Upper lobe of left lung (tissue), 6 donors: Measurements from ENCODE around the gene CAPN12. TPM values are rescaled to one million over a fixed set of nuclear protein-coding genes. Genes with fewer than 3 reads are reported as not detected.

Experiments
- ATAC-seq, 2 donors: fragments of 200-7000 bp; cut with Tn5 transposase; one replicate each; pipeline ENCODE4 v1.9.1; 2022; ENCODE audit warnings: mild to moderate bottlenecking in 2 of 2, moderate library complexity in 2 of 2; ENCODE audit not compliant: low FRiP score in 2 of 2
- DNase-seq, 2 donors: peaks; one replicate each; pipeline ENCODE4 v3.0.0-alpha.2; 2019 to 2020
- H3K27ac ChIP-seq, 4 donors: fragments of 200-600 bp; sonication (generic); one replicate each; pipeline ENCODE4 v1.5.1; 2016 to 2019
- H3K27me3 ChIP-seq, 4 donors: fragments of 200-600 bp; sonication (generic); one replicate each; pipeline ENCODE4 v1.5.1; 2017 to 2019
- H3K36me3 ChIP-seq, 4 donors: fragments of 200-600 bp; sonication (generic); one replicate each; pipeline ENCODE4 v1.5.1; 2016 to 2019
- H3K4me1 ChIP-seq, 4 donors: fragments of 200-600 bp; sonication (generic); one replicate each; pipeline ENCODE4 v1.5.1; 2018 to 2019
- H3K4me3 ChIP-seq, 4 donors: fragments of 200-600 bp; sonication (generic); one replicate each; pipeline ENCODE4 v1.5.1; 2017 to 2019; ENCODE audit warnings: mild to moderate bottlenecking in 2 of 4, moderate library complexity in 1 of 4
- H3K9me3 ChIP-seq, 4 donors: fragments of 200-600 bp; sonication (generic); one replicate each; pipeline ENCODE4 v1.5.1; 2018 to 2019
- EP300 ChIP-seq, 4 donors: sonication (generic); formaldehyde crosslinking; IDR thresholded peaks; one replicate each; pipeline ENCODE4 v1.5.1; 2017; ENCODE audit warnings: antibody characterized with exemption in 4 of 4, control low read depth in 2 of 4
- POLR2A ChIP-seq, 4 donors: fragments of 450-650 bp; IDR thresholded peaks; one replicate each; pipeline ENCODE4 v1.5.1; 2016 to 2017; ENCODE audit warnings: antibody characterized with exemption in 4 of 4, mild to moderate bottlenecking in 2 of 4
- POLR2AphosphoS5 ChIP-seq, 2 donors: sonication (generic); formaldehyde crosslinking; IDR thresholded peaks; one replicate each; pipeline ENCODE4 v1.5.1; 2017; ENCODE audit warnings: antibody characterized with exemption in 2 of 2
- WGBS, 2 donors: methylation state at CpG; one replicate each; pipeline ENCODE4 v1.1.5; 2017 to 2018; 5-methylcytosine and 5-hydroxymethylcytosine counted together
- total RNA-seq, 6 donors: library from RNA; depleted of rRNA in 4 of 6; stranded (reverse); fragments of >200 nt in 4 of 6; gene quantifications; one replicate each; pipeline versions ENCODE4 v1.1.0 to v1.2.1, GENCODE V29; 2016 to 2021
- TF ChIP-seq, protein P1 (sequence below), 6 experiments: fragments of 450-650 bp in 4 of 6; fragments of 200-600 bp in 2 of 6; sonication (generic) in 2 of 6; IDR thresholded peaks; one replicate each; pipeline ENCODE4 v1.5.1; 2016 to 2019; ENCODE audit warnings: antibody characterized with exemption in 6 of 6
- donor health status: DM: no; HTN: no; CAD: no; lungs with moderate emphysema.
- donor health status: DM: no; HTN: yes; CAD: no; lungs with severe emphysema.

The CAPN12 gene
- total RNA-seq, 6 donors from 2014 or later: 5.2 to 93.2 (median 11.1) TPM

DNA sequence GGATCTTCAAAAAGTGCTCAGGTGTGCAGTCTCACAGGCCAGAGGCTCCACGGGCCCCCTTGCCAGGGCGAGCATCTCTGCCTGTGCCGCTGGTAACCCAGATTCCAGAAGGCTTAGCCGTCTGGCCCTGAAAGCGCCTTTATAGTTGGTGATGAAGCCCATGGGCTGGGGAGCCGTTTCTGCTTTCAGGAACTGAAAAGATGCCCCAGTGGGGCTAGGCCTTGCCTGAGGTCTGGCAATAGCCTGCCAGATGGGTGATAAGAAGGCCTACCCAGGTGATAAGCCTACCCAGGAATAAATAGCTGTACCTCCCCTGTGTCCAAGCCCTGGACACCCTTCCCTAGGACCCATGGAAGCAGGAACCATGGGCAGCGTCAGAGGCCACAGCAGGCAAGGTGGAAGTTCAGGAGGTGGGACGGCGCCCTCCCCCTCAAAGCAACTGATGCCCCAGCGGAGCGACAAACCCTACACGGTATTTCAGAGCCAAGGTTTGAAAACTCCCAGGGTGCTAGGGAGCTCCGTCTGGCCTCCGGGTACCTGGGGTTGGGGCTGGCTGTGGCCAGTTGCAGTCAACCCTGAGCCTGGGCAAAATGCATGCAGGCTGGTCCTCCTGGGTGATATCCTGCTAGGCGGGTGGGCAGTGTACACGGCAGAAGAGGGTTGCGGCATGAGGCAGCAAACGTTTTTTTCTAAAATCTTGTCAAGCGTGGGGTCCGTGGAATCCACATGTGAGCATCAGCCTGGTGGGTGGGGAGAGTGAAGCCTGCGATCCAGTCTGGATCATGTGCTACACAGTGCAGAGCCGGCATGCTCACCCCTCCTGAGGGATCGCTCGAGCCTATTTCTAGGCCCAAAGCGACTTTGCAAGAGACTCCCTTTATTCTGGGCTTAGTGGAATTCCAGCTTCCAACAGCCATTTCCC lies 51.6 kb downstream of the CAPN12 start:
- Histone ChIP-seq H3K4me1 (peaks cover 80 to 100% (median 86%) of the 10 kb centered on the region in 4 donors), H3K9me3 (no peaks in the 10 kb centered on the region), H3K36me3 (peaks cover 0 to 50% (median 11%) of the 10 kb centered on the region in 4 donors), H3K27me3 (no peaks in the 10 kb centered on the region), H3K27ac (peak overlapping the region; percentile 66 to 93 (median 87)), H3K4me3 (no peak overlapping the region)
- no peak for DNase-seq
- 59 to 69% methylated on average over 14 to 25 of the region's 25 CpGs for WGBS, 2 donors
- no peak for ATAC-seq
- TF ChIP-seq POLR2A (IDR thresholded peaks at IDR 0.05) (no peak), POLR2AphosphoS5 (IDR thresholded peaks at IDR 0.05) (no peak), EP300 (IDR thresholded peaks at IDR 0.05) (no peak)
- TF ChIP-seq, protein P1, sequence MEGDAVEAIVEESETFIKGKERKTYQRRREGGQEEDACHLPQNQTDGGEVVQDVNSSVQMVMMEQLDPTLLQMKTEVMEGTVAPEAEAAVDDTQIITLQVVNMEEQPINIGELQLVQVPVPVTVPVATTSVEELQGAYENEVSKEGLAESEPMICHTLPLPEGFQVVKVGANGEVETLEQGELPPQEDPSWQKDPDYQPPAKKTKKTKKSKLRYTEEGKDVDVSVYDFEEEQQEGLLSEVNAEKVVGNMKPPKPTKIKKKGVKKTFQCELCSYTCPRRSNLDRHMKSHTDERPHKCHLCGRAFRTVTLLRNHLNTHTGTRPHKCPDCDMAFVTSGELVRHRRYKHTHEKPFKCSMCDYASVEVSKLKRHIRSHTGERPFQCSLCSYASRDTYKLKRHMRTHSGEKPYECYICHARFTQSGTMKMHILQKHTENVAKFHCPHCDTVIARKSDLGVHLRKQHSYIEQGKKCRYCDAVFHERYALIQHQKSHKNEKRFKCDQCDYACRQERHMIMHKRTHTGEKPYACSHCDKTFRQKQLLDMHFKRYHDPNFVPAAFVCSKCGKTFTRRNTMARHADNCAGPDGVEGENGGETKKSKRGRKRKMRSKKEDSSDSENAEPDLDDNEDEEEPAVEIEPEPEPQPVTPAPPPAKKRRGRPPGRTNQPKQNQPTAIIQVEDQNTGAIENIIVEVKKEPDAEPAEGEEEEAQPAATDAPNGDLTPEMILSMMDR (IDR thresholded peaks at IDR 0.05): no peak

DNA sequence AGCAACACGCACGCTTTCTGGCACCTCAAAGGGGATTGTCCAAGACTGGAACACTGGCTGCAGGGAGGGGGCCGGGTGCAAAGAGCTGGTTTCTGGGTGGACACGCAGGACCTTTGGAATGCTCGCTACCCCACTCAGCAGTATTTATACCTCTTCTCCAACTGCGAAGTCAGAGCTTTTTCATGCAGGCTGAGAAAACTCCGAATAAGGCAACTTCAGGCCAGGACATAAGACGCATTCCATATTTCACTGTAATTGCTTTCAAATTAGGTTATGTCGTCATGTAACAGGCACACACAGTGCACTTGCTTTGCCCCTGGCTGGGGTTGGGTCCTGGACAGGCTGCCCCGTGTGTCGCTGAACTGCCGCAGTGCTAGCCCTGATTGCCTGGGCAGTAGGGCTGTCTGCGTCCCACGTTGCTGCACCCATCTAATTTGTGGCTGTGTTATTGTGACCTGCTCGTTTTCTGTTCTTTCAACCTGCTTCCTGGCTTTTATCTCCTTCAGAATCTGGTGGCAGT lies 52.3 kb downstream of the CAPN12 start:
- Histone ChIP-seq H3K36me3 (peaks cover 0 to 43% (median 9%) of the 10 kb centered on the region in 4 donors), H3K27ac (peak overlapping the region; percentile 66 to 93 (median 87)), H3K4me1 (peaks cover 80 to 98% (median 87%) of the 10 kb centered on the region in 4 donors), H3K27me3 (no peaks in the 10 kb centered on the region), H3K4me3 (no peak overlapping the region), H3K9me3 (no peaks in the 10 kb centered on the region)
- WGBS, 2 donors: 55 to 71% methylated on average over 13 to 15 of the region's 15 CpGs
- DNase-seq (no peak), ATAC-seq (peak; percentile 62 to 70)
- TF ChIP-seq POLR2AphosphoS5 (IDR thresholded peaks at IDR 0.05): peak in 1 of 2 donors; percentile 62
- TF ChIP-seq POLR2A (IDR thresholded peaks at IDR 0.05): no peak
- TF ChIP-seq EP300 (IDR thresholded peaks at IDR 0.05): peak in 1 of 4 donors; percentile 32
- TF ChIP-seq, protein P1 (IDR thresholded peaks at IDR 0.05): no peak

DNA sequence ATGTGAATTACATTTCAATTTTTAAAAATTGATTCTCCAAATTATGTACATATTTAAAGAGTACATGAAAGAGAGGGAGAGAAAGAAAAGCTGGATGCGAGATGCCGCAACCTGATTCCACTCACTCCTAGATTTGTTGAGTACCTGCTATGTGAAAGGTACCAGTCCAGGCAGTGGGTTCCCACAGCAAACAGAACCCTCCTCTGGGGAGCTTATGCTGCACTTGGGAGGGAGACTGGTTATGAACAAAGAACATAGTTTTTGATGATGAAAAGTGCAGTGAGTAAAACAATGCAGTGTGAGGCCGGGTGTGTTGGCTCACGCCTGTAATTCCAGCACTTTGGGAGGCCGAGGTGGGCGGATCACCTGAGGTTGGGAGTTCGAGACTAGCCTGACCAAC lies 53.4 kb downstream of the CAPN12 start:
- WGBS, 2 donors: 78 to 84% methylated on average over 7 of the region's 7 CpGs
- peaks cover 0 to 33% (median 6%) of the 10 kb centered on the region in 4 donors for H3K36me3 ChIP-seq
- H3K4me3 ChIP-seq: no peak overlapping the region
- TF ChIP-seq, protein P1 (IDR thresholded peaks at IDR 0.05): no peak
- TF ChIP-seq POLR2A (IDR thresholded peaks at IDR 0.05): no peak
- TF ChIP-seq EP300 (IDR thresholded peaks at IDR 0.05): no peak
- TF ChIP-seq POLR2AphosphoS5 (IDR thresholded peaks at IDR 0.05): no peak
- H3K4me1 ChIP-seq: peaks cover 85 to 98% (median 88%) of the 10 kb centered on the region in 4 donors
- DNase-seq (no peak), ATAC-seq (no peak)
- H3K27me3 ChIP-seq: no peaks in the 10 kb centered on the region
- no peaks in the 10 kb centered on the region for H3K9me3 ChIP-seq
- H3K27ac ChIP-seq: peak overlapping the region; percentile 62 to 93 (median 80)

DNA sequence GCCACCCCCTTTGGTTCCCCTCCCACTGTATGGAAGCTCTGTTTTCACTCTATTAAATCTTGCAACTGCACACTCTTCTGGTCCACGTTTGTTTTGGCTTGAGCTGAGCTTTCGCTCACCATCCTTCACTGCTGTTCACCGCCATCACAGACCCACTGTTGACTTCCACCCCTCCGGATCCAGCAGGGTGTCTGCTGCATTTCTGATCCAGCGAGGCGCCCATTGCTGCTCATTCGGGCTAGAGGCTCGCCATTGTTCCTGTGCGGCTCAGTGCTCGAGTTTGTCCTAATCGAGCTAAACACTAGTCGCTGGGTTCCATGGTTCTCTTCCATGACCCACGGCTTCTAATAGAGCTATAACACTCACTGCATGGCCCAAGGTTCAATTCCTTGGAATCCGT lies 54.1 kb downstream of the CAPN12 start:
- DNase-seq: no peak
- H3K4me3 ChIP-seq: no peak overlapping the region
- H3K9me3 ChIP-seq: no peaks in the 10 kb centered on the region
- no peak for ATAC-seq
- TF ChIP-seq EP300 (IDR thresholded peaks at IDR 0.05) (no peak), POLR2A (IDR thresholded peaks at IDR 0.05) (no peak)
- TF ChIP-seq, protein P1 (IDR thresholded peaks at IDR 0.05): no peak
- H3K4me1 ChIP-seq: peaks cover 85 to 98% (median 89%) of the 10 kb centered on the region in 4 donors
- H3K27me3 ChIP-seq: no peaks in the 10 kb centered on the region
- H3K27ac ChIP-seq: peak overlapping the region; percentile 62 to 93 (median 80)
- WGBS, 2 donors: 92 to 93% methylated on average over 14 of the region's 14 CpGs
- peaks cover 0 to 33% (median 6%) of the 10 kb centered on the region in 4 donors for H3K36me3 ChIP-seq
